HG02610 (cell line): ENCODE measurements around the gene SORL1.

ENCODE experiments used
- ATAC-seq: cut with Tn5 transposase; IDR thresholded peaks from one replicate; pipeline ENCODE4 v1.9.1; 2021; ENCODE audit warnings: mild to moderate bottlenecking, moderate library complexity; ENCODE audit not compliant: unreplicated experiment

The SORL1 gene

DNA sequence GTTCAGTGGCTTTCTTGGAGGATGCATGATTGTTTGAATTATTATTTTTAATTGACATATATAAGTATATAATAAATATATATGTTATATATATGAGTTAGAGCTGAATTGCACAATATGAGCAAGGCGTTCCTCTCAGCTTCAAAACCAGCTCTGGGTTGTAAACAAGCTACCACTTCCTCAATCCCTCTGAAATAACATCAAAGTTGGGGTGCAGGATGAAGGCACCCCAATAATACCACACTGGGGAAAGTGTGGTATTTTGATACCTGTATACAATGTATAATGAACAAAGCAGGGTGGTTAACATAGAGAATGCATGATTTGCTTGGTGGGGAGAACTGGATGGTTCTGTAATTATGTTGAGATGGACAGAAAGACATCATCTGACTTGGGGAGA lies 1.7 kb upstream of the SORL1 start:
- ATAC-seq, result no peak

DNA sequence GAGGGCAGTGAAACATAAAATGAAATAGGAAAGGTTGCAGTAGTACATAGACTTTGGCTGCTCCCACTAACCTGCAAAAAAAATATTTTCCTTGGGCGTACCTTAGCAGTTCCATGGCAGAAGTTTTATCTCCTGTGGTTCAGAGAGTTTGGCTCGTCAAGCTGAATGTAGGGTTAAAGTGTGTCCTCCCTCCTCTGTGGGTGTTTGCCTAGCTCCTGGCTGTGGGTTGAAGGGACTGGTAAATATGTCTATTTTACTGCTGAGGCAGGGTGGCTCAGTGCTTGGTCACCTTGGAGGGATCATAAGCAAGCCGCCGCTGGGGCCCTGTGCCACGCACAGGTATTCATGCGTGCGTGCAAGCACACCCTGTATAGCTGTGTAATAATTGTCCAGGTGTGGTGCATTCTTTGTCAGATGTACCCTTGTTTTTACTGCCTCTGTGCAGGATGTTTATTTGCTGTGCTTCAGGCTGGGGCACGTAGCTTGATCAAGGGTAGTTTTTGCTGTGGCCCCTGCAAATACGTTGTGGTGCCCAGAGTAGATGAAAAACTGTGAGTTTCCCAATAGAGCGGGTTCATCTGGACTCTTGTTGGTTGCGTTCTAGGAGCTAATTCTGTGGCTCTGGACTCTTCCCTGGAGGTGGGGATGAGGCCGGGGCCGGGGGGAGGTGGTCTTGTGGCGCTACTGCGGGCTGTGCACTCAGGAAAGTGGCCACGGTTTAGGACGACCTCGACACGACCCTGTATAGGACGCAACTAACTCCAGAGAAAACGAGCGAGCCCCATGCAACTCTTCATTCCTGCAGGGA lies 732 bp upstream of the SORL1 start:
- no peak for ATAC-seq

GRCh38 chr11:121452609-121453150 lies 566 bp downstream of the SORL1 start, which contains the start of gene SORL1-AS1:
Gene SORL1-AS1 (minus strand): TSS chr11:121452967.
- ATAC-seq, result peak; percentile 43

DNA sequence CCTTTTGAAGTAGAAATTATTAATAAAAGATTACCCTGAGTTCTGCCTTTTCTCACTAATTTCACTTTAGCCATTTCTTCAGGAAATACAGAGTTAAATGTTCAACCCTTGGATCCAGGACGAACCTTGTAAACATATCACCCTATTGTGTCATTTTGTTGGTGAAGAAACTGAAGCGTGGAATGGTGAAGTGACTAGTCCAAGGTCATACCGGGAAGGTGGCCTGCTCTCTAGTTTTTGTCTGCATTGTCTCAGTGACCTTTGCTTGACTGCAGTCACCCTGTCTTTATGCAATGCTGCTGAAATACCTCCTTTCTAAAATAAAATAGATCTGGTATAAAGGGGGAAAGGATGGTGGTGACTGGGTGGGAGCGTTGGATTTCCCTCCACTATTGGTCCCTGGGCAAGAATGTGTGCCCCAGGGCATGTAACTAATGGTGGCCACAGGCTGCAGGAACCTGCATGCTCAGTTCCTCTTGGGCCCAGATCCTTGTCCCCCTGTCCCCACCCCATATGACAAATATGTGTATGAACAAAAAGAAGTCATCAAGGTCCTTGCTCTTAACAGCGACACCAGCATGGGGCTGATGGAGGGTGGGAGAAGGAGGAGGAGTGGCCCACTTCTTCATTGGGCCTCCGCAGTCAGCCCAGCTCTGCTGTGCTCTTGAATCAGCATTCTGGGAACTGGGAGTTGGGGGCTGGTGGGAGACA lies 1.6 kb downstream of the SORL1 start:
- ATAC-seq, result no peak

DNA sequence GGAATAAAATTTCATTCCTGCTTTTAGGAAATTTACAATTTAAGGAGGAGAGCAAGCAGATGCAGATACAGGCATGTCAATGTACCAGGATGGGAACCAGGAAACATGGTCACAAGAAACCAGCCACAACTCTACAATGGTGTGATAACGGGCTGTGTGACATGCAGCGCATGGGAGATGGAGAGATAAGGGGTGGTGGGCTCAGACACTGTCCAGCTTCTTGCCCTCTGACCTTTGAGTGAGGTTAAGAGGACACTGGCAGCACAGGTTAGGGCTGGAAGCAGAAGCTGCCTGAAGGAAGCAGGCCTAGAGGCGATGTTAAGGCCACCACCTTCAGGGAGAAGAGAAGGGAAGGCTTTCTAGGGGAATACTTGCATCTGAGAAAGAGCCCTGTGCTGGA lies 3.0 kb downstream of the SORL1 start:
- ATAC-seq, result no peak

GRCh38 chr11:121456151-121456550 lies 4.0 kb downstream of the SORL1 start:
- no peak for ATAC-seq

GRCh38 chr11:121456816-121457431 lies 4.8 kb downstream of the SORL1 start:
- ATAC-seq, result no peak

GRCh38 chr11:121458551-121458950 lies 6.4 kb downstream of the SORL1 start:
- ATAC-seq, result no peak

DNA sequence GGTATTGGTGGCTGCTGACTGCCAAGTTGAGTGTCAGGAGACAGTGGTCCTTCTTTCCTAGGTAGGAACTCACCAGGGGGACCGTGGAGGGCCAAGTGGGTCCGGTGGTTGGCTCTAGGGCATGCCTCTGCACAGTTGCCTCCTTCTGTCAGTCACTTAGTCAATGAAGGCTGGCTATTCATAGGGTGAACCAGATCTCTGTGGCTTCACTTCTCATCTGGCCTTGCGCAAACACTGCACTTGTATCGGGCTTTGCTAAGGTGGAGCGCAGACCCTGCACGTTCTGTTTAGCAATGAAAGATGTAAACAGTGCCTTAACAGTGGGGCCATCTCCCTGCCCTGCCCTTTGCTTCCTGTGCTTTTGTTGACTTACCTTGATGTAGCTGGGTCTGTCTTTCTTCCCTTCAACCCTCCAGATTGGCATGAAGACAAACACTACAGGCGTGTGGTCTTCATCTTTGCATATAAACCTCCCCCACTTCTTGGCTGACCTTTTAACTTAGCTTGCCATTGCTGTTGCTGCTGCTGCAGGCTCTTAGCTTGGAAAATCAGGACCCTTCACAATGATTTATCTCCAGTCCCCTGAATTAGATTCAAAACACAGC lies 7.4 kb downstream of the SORL1 start:
- no peak for ATAC-seq

DNA sequence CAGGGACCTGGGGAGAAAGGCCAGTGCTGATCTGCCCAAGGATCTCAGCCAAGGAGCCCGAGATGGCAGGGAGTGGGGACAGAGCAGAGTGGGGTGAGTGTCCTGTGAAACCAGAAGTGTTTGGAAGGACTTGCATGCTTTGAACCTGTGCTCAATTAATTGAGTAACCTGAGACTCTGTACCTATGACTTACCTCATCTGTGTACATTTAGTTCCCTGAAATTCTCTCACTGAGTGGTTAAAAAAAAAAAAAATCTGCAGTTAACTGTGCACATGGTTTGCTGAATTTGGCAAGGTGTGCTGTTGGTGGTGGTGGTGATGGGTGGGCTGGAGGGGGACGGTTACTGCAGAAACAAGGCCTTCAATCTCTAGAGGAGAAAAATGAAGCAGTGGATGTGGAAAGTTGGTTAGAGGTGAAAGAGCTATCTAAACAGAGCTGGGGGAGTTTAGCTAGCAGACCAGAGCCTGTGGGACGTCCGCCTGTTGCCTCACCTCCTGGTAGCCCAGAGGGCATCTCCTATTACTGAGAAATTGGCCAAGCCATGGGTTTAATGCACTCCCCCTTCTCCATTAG lies 8.9 kb downstream of the SORL1 start:
- no peak for ATAC-seq

GRCh38 chr11:121461843-121462242 lies 9.7 kb downstream of the SORL1 start:
- ATAC-seq, result no peak

DNA sequence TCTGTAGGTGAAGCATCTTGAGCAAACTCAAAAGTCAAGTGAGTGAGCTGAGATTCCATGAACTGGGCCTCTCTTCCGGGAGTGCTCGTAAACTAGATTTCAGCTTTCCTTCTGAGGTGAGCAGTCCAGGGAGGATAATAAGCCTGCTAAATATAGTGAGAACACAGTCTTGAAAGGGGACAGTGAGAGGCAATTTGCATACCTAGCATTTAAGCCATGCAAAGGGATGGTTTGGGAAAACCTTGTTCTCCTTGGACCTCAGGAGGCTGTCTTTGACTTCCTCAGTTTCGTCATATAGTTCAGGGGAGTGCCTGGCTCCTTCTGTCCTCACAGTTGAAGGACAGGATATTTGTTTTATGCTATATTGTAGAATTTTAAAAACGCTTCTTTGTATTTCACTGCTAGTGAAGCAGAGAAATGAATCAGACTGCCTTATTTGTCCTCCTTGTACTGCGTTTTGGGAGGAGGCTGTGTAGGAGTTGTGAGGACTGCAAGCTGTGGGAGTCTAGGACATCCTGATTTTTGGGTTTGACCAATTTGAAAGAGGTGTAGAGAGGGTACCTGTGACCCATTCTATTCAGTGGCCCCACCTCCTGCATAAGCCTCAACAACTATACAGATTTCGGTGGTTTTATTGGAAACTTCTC lies 11.7 kb downstream of the SORL1 start:
- peak; percentile 0 for ATAC-seq

DNA sequence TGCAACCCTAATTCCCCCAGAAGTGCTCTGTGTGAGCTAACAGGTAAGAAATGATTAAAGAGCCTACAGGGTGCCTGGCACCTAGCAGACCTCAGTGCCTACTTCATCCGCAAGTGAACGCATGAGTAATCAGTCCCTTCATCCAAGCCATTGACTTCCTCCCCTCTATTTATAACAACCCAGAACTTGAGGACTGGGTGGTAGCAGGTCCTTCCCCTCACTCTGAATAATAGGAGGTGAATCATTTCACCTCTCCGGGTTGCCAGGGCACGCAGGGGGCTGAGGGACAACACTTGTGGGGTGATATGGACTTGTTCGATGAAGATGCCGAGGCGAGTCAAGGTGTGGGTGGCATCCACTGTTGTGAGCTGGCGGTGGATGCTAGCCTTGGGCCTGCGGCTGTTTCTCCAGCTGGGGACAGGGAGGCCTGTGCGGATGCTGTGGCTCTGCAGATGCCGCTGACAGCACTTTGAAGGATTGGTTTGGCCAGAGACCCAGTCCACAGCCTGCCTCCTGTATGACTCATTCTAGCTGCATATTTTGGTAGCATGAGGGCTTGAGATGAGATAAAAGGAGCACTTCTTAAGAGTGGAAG lies 12.3 kb downstream of the SORL1 start:
- ATAC-seq, result peak; percentile 41

GRCh38 chr11:121465709-121466062 lies 13.6 kb downstream of the SORL1 start:
- no peak for ATAC-seq

DNA sequence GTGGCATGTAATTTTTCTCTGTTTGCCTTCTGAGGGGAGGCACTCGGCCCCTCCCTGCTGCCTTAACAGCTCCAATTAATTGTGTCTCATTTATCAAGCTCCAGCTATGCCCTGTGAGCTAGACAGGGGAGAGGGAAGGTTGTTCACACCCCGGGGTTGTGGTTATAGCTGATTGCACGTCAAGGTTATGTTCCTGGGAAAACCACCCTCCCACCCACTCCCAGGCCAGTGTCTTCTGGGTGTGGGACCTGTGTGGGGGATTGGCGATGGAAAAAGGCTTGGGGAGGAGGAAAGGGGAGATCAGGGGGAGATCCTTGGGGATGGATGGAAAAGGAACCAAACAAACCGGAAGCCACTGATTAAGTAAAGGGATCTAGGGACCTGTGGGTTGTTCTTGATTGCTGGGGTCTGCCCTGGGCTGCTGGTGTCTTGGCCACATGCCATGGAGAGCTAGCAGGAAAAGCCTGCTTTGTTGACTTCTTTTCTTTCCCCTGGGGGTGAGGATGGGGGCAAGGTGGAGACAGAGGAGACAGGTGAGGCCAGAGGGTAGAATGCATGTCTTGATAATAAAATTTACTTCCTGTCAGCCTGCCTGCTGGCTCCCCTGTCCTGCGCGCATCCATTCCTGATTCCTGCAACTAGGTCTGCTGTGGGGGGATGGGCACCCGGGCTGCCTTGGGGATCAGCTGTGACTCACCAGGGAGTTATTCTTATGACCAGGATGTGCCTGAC lies 14.1 kb downstream of the SORL1 start:
- ATAC-seq, result no peak

DNA sequence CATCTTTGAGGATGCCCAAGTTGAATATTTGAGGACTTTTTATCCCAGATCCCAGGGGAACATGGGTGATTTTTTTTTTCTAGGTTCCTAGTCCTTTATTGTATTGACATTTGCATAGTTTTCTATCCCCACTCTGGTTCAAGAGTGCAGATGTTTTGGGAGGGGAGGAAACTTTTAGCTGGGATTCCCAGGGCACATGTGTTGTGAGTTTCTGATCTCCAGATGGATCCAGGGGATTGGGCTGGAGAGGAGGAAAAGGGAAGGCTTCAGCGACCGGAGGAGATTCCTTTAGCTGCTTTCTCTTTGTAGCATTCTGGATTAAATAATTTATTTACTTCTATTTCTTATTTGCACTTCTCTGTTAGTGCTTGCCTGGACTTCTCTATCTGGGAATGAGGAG lies 15.4 kb downstream of the SORL1 start:
- ATAC-seq, result no peak

DNA sequence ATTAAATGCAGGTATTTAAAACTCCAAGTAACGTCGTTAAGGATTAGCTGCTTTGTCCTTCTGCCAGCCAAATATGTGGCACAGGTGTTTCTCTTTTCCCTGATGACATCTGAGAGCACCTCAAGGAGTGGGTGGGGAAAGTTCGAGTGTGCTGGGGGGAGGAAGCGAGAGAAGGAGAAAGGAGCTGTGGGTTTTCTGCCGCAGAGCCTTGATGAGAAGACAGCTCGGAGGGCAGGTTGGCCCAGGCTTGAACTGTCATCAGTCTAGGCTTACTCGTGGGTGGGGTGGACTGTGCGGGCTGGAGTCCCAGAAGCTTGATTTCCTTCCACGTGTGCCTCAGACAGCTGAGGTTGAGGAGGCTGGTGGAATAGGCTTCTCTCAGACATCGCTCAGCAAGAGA lies 15.9 kb downstream of the SORL1 start:
- peak; percentile 49 for ATAC-seq

- ATAC-seq, result no peak
Measured at GRCh38 chr11:121469910-121470309, 17.8 kb downstream of the SORL1 start.

DNA sequence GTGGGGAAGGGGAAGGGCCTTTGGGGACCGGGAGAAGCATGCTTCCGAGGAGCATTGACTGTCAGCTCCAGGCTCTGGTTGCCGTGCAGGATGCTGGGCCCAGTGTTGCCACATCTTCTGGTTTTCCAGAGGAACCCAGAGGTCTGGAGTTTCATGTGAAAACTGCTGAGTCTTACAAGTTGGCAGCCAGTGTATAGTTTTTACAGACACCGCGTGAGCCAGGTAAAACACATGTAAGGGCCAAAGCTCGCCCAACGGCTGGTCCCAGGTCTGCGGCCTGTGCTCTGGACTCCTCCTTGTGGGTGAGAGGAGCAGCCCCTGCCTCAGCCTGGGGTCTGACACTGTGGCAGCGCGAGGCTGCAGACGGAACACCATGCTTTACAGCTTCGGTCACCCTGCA lies 19.1 kb downstream of the SORL1 start:
- no peak for ATAC-seq
